Activated CD8-positive, alpha-beta T cell treated with anti-CD3 and anti-CD28 coated beads for 36 hours (primary cell): ENCODE measurements around the gene MICA. TPM values are rescaled to one million over a fixed set of nuclear protein-coding genes. Genes with fewer than 3 reads are reported as not detected.
A peak's percentile ranks its signal among the peaks of the same experiment; 100 is the strongest.
"Not testable (repeated sequence)": the region's sequence is repeated elsewhere in the genome, so short reads cannot be mapped to it uniquely, and the experiment has no call there.

Source experiments
- ATAC-seq: fragments of 200-7000 bp; cut with Tn5 transposase; one replicate; pipeline ENCODE4 v1.10.0; 2021; ENCODE audit warnings: mild to moderate bottlenecking, moderate library complexity
- CTCF ChIA-PET: fragments of 350-600 bp; sonication (Branson Sonifier 250); formaldehyde crosslinking; loops from one replicate; lab custom pipeline; 2021; ENCODE audit warnings: antibody characterized with exemption; lab: Charles Lee
- POLR2A ChIA-PET: fragments of 350-600 bp; sonication (Branson Sonifier 250); formaldehyde crosslinking; loops from one replicate; lab custom pipeline; 2021; ENCODE audit warnings: antibody characterized with exemption; lab: Charles Lee
- DNase-seq: peaks from one replicate; pipeline ENCODE4 v3.0.0-alpha.2; 2020
- H3K27ac Mint-ChIP-seq: one replicate; pipeline ENCODE4 v1.8.0; 2021; ENCODE audit warnings: mild to moderate bottlenecking, mixed read lengths
- H3K27me3 Mint-ChIP-seq: one replicate; pipeline ENCODE4 v1.8.0; 2021; ENCODE audit warnings: mixed read lengths
- H3K36me3 Mint-ChIP-seq: one replicate; pipeline ENCODE4 v1.8.0; 2021; ENCODE audit warnings: low read depth, mixed read lengths
- H3K4me1 Mint-ChIP-seq: one replicate; pipeline ENCODE4 v1.8.0; 2021; ENCODE audit warnings: low read depth, mixed read lengths
- H3K4me3 Mint-ChIP-seq: one replicate; pipeline ENCODE4 v1.8.0; 2021; ENCODE audit warnings: mild to moderate bottlenecking, moderate library complexity, mixed read lengths
- H3K9me3 Mint-ChIP-seq: one replicate; pipeline ENCODE4 v1.8.0; 2021; ENCODE audit warnings: mixed read lengths
- intact Hi-C: fragments of 100-400 bp; cut with micrococcal nuclease; formaldehyde crosslinking; loops from one replicate; pipeline ENCODE4 v1.10.0; 2022
- total RNA-seq, 2 experiments: library from RNA; stranded (reverse); gene quantifications; one replicate each; pipeline ENCODE4 v1.2.3, GENCODE V29; 2021
- TF ChIP-seq, protein P1 (sequence below): fragments of 200-600 bp; IDR thresholded peaks from one replicate; pipeline ENCODE4 v1.8.0; 2022; ENCODE audit warnings: antibody characterized with exemption, mild to moderate bottlenecking

MICA gene
- total RNA-seq, 2 experiments from 2014 or later: 5.6 to 6.0 TPM

GRCh38 chr6:31366693-31367470, 36.5 kb upstream of the MICA start:
- H3K4me1 Mint-ChIP-seq: peaks cover 17% of the 10 kb centered on the region
- TF ChIP-seq, protein P1, sequence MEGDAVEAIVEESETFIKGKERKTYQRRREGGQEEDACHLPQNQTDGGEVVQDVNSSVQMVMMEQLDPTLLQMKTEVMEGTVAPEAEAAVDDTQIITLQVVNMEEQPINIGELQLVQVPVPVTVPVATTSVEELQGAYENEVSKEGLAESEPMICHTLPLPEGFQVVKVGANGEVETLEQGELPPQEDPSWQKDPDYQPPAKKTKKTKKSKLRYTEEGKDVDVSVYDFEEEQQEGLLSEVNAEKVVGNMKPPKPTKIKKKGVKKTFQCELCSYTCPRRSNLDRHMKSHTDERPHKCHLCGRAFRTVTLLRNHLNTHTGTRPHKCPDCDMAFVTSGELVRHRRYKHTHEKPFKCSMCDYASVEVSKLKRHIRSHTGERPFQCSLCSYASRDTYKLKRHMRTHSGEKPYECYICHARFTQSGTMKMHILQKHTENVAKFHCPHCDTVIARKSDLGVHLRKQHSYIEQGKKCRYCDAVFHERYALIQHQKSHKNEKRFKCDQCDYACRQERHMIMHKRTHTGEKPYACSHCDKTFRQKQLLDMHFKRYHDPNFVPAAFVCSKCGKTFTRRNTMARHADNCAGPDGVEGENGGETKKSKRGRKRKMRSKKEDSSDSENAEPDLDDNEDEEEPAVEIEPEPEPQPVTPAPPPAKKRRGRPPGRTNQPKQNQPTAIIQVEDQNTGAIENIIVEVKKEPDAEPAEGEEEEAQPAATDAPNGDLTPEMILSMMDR: peak; percentile 97
- H3K9me3 Mint-ChIP-seq: peaks cover under 1% of the 10 kb centered on the region
- ATAC-seq: peak; percentile 96
- DNase-seq: peak; percentile 88
- ChIA-PET POLR2A (interaction anchor here (0.6 to 3.0 kb wide), 8 partner anchors 11 to 201 kb away, joined by 3 to 15 read pairs (median 4); partner anchors contain the start of gene HLA-C), CTCF (interaction anchor here (0.6 to 4.0 kb wide), 63 partner anchors 8 to 1580 kb away, joined by 3 to 38 read pairs (median 5); partner anchors contain the start of genes C6orf15, CCHCR1, HLA-B and MICA)
- H3K4me3 Mint-ChIP-seq: peak overlapping the region; percentile 77
- intact Hi-C loops: loop anchor here (2.0 to 5.0 kb wide), 2 partner anchors 170 to 230 kb away; partner anchors contain the start of gene PSORS1C2
- peaks cover 18% of the 10 kb centered on the region for H3K27me3 Mint-ChIP-seq
- H3K36me3 Mint-ChIP-seq: peaks cover under 1% of the 10 kb centered on the region
- H3K27ac Mint-ChIP-seq: no peak overlapping the region

- TF ChIP-seq, protein P1: no peak
- Mint-ChIP-seq H3K4me3 (no peak overlapping the region), H3K27me3 (peaks cover 18% of the 10 kb centered on the region), H3K9me3 (peaks cover 4% of the 10 kb centered on the region), H3K4me1 (peaks cover 20% of the 10 kb centered on the region), H3K27ac (no peak overlapping the region), H3K36me3 (peaks cover 2% of the 10 kb centered on the region)
- intact Hi-C loops: loop anchor here (5.0 kb wide), 1 partner anchor 231 kb away; the partner anchor contains the start of gene PSORS1C2
- DNase-seq (no peak), ATAC-seq (no peak)
- ChIA-PET POLR2A (no interaction called here), CTCF (interaction anchor here (1.1 to 2.9 kb wide), 5 partner anchors 9 to 175 kb away, joined by 3 to 38 read pairs (median 20); no protein-coding TSS in a partner anchor)
Measured at GRCh38 chr6:31368461-31368860, 34.9 kb upstream of the MICA start.

DNA sequence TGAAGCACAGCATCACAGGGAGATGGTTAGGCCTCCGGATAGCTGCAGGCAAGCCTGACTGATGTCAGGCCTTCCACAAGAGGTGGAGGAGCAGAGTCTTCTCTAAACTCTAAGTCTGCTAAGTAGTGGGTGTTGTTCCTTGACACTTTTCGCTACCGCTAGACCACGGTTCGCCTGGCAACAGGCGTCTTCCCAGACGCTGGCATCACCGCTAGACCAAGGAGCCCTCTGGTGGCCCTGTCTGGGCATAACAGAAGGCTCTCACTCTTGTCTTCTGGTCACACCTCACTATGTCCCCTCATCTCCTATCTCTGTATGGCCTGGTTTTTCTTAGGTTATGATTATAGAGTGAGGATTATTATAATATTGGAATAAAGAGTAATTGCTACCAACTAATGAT, 29.3 kb upstream of the MICA start:
- H3K4me1 Mint-ChIP-seq, POLR2A ChIA-PET, H3K27me3 Mint-ChIP-seq, H3K9me3 Mint-ChIP-seq, intact Hi-C loops, H3K4me3 Mint-ChIP-seq, DNase-seq, H3K36me3 Mint-ChIP-seq, H3K27ac Mint-ChIP-seq, ATAC-seq: not testable (repeated sequence)
- CTCF ChIA-PET: interaction anchor here (1.0 to 2.7 kb wide), 6 partner anchors 101 to 246 kb away, joined by 3 to 8 read pairs (median 3); partner anchors contain the start of gene PSORS1C2

DNA sequence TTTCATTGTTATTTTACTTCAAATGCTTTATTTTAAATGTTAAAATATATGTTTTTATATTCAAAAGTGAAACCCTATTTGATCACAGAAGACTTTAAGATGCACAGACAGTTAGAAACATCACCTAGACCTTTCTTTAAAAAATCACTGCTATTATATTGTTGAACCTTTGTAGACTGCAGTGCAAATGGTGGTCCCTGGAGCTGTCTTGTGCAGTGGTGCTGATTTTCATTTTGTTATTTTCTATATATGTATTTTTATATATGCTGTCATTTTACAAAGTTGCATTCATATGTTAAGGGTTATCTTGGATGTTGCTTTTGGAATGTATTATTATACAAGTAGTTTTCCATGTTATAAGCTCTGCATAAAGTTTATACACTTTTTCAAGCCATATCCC, 27.7 kb upstream of the MICA start:
- POLR2A ChIA-PET: no interaction called here
- intact Hi-C loops: no loop called here
- Mint-ChIP-seq H3K9me3 (peaks cover 4% of the 10 kb centered on the region), H3K27me3 (peaks cover 9% of the 10 kb centered on the region), H3K4me1 (peaks cover 7% of the 10 kb centered on the region), H3K36me3 (peaks cover 2% of the 10 kb centered on the region), H3K4me3 (no peak overlapping the region), H3K27ac (no peak overlapping the region)
- CTCF ChIA-PET: interaction anchor here (0.6 to 6.1 kb wide), 6 partner anchors 9 to 247 kb away, joined by 3 to 36 read pairs (median 5); no protein-coding TSS in a partner anchor
- no peak for ATAC-seq
- no peak for DNase-seq
- TF ChIP-seq, protein P1: no peak

DNA sequence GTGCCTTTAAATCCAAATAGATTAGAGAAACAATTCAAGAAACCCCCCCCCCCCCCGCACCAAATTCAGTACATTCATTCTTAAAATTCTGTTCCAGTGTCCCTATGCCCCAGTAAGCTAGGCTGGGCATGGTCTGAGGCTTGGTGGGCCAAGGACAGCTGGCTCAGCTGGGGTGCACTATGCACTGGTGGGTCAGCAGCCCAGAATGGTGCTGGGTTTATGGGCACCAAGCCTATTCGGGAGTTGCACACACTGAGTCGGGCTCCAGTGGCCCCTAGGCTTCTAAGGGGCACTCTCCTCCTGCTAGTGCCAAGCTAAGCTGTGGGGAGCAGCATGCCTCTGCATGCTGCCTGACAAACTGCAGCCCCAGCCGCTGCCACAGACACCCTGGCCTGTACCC, 26.4 kb upstream of the MICA start:
- Mint-ChIP-seq H3K9me3 (peaks cover 2% of the 10 kb centered on the region), H3K27me3 (peaks cover 9% of the 10 kb centered on the region), H3K4me1 (peaks cover 2% of the 10 kb centered on the region), H3K4me3 (no peak overlapping the region), H3K27ac (no peak overlapping the region), H3K36me3 (peaks cover under 1% of the 10 kb centered on the region)
- ATAC-seq (no peak), DNase-seq (no peak)
- ChIA-PET CTCF (interaction anchor here (0.6 to 6.1 kb wide), 4 partner anchors 9 to 249 kb away, joined by 3 to 36 read pairs (median 4); no protein-coding TSS in a partner anchor), POLR2A (interaction anchor here (1.2 kb wide), 2 partner anchors 10 to 23 kb away, joined by 3 read pairs; no protein-coding TSS in a partner anchor)
- intact Hi-C loops: no loop called here
- TF ChIP-seq, protein P1: no peak
